ENCODE results near the gene SLC31A1. TPM values are rescaled to one million over a fixed set of nuclear protein-coding genes. Genes with fewer than 3 reads are reported as not detected.

SLC31A1 gene
- total RNA-seq, 1 donor from 2014 or later = 26.0 TPM

- no peaks in the 10 kb centered on the region for H3K36me3 Mint-ChIP-seq
- Histone ChIP-seq H3F3A (ENCODE audit: low read depth) (no peaks in the 10 kb centered on the region), H3K9ac (no peak overlapping the region), H3K4me3 (no peak overlapping the region), H4K20me1 (ENCODE audit: low read depth) (peaks cover 7% of the 10 kb centered on the region), H3K9me3 (ENCODE audit: low read depth) (no peaks in the 10 kb centered on the region), H3K27me3 (no peaks in the 10 kb centered on the region), H3K27ac (no peak overlapping the region), H3K4me2 (no peak overlapping the region), H2AFZ (replicated peaks) (no peak overlapping the region), H3K4me1 (no peaks in the 10 kb centered on the region), H3K79me2 (ENCODE audit: low read depth) (no peaks in the 10 kb centered on the region), H3K36me3 (no peaks in the 10 kb centered on the region)
- no peak overlapping the region for H3K4me3 Mint-ChIP-seq
- TF ChIP-seq CTCF (IDR thresholded peaks at IDR 0.05) = no peak
- TF ChIP-seq EZH2phosphoT487 (IDR thresholded peaks at IDR 0.05) = no peak
- no peak for TF ChIP-seq EZH2 (IDR thresholded peaks at IDR 0.05)
- H3K4me1 Mint-ChIP-seq = no peaks in the 10 kb centered on the region
- peaks cover 2% of the 10 kb centered on the region for H3K27me3 Mint-ChIP-seq (ENCODE audit: insufficient read depth, low read depth)
- no peak overlapping the region for H3K27ac Mint-ChIP-seq
- H3K9me3 Mint-ChIP-seq = no peaks in the 10 kb centered on the region
- no peak for DNase-seq (ENCODE audit: low spot score)
Observed at GRCh38 chr9:113237026-113237425, 15.7 kb downstream of the SLC31A1 start.

GRCh38 chr9:113238202-113238858 is 17.0 kb downstream of the SLC31A1 start:
- Mint-ChIP-seq H3K27ac (no peak overlapping the region), H3K4me1 (no peaks in the 10 kb centered on the region), H3K4me3 (no peak overlapping the region), H3K27me3 (ENCODE audit: insufficient read depth, low read depth) (peaks cover 2% of the 10 kb centered on the region), H3K36me3 (no peaks in the 10 kb centered on the region), H3K9me3 (no peaks in the 10 kb centered on the region)
- no peak overlapping the region for H3K4me2 ChIP-seq
- H2AFZ ChIP-seq (replicated peaks) = no peak overlapping the region
- H3K27ac ChIP-seq = no peak overlapping the region
- no peaks in the 10 kb centered on the region for H3K79me2 ChIP-seq (ENCODE audit: low read depth)
- H3K36me3 ChIP-seq = no peaks in the 10 kb centered on the region
- H3K4me3 ChIP-seq = no peak overlapping the region
- H3K9ac ChIP-seq = no peak overlapping the region
- H3K4me1 ChIP-seq = no peaks in the 10 kb centered on the region
- no peak for DNase-seq (ENCODE audit: low spot score)
- no peaks in the 10 kb centered on the region for H3F3A ChIP-seq (ENCODE audit: low read depth)
- no peak for TF ChIP-seq EZH2phosphoT487 (IDR thresholded peaks at IDR 0.05)
- no peak for TF ChIP-seq CTCF (IDR thresholded peaks at IDR 0.05)
- no peak for TF ChIP-seq EZH2 (IDR thresholded peaks at IDR 0.05)
- H3K27me3 ChIP-seq = no peaks in the 10 kb centered on the region
- no peaks in the 10 kb centered on the region for H3K9me3 ChIP-seq (ENCODE audit: low read depth)
- H4K20me1 ChIP-seq (ENCODE audit: low read depth) = peaks cover 6% of the 10 kb centered on the region

GRCh38 chr9:113238859-113239232 is 17.5 kb downstream of the SLC31A1 start:
- Mint-ChIP-seq H3K27me3 (ENCODE audit: insufficient read depth, low read depth) (peaks cover 2% of the 10 kb centered on the region), H3K9me3 (no peaks in the 10 kb centered on the region), H3K4me1 (no peaks in the 10 kb centered on the region), H3K4me3 (no peak overlapping the region), H3K36me3 (no peaks in the 10 kb centered on the region), H3K27ac (no peak overlapping the region)
- Histone ChIP-seq H3K36me3 (no peaks in the 10 kb centered on the region), H3K9me3 (ENCODE audit: low read depth) (no peaks in the 10 kb centered on the region), H3K4me1 (no peaks in the 10 kb centered on the region), H3K79me2 (ENCODE audit: low read depth) (no peaks in the 10 kb centered on the region), H3K27me3 (no peaks in the 10 kb centered on the region), H3K4me3 (no peak overlapping the region), H3K27ac (no peak overlapping the region), H2AFZ (replicated peaks) (no peak overlapping the region), H3K9ac (no peak overlapping the region), H4K20me1 (ENCODE audit: low read depth) (peaks cover 6% of the 10 kb centered on the region), H3K4me2 (no peak overlapping the region), H3F3A (ENCODE audit: low read depth) (no peaks in the 10 kb centered on the region)
- TF ChIP-seq CTCF (IDR thresholded peaks at IDR 0.05) = no peak
- TF ChIP-seq EZH2 (IDR thresholded peaks at IDR 0.05) = no peak
- TF ChIP-seq EZH2phosphoT487 (IDR thresholded peaks at IDR 0.05) = no peak
- no peak for DNase-seq (ENCODE audit: low spot score)

Measured in neural progenitor cell (in vitro differentiated cells).